HG03159 (cell line): Measurements from ENCODE around the gene CYP2A7.
"Not testable (repeated sequence)": the region's sequence is repeated elsewhere in the genome, so short reads cannot be mapped to it uniquely, and the experiment has no call there.

Experiments used
- ATAC-seq: cut with Tn5 transposase; IDR thresholded peaks from one replicate; pipeline ENCODE4 v1.9.1; 2021; ENCODE audit warnings: mild to moderate bottlenecking, moderate library complexity; ENCODE audit not compliant: unreplicated experiment

Gene CYP2A7

DNA sequence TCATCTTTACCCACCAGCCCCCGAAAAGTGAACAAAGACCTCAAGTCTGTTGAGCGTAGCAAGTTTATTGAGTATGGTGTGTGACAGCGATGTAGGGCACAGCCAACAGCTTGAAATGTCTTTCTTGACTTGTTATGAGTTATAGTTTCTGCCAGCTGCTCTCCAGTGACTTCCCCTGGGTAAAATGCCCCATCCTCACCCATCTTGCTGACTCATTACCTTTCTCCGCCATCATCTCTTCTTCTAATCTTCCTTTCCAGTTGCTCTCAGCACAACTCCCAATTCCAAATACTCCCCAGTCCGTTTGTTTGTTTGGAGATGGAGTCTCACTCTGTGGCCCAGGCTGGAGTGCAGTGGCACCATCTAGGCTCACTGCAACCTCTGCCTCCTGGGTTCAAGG lies 18.5 kb upstream of the CYP2A7 start:
- ATAC-seq = not testable (repeated sequence)

DNA sequence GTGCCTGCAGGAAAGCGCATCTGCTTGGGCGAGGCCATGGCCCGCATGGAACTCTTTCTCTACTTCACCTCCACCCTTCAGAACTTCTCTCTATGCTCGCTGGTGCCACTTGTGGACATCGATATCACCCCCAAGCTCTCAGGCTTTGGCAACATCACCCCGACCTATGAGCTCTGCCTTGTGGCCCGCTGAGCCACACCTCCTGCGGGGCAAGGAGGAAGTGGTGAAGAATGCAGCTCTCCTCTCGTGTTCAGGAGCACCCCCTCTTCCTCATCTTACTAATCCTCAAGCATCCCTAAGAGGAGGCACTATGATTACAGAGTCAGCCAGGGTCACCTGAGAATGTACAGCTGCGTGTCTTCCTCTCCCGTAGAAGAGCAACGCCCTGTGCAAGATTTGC lies 17.9 kb upstream of the CYP2A7 start:
- ATAC-seq = not testable (repeated sequence)

DNA sequence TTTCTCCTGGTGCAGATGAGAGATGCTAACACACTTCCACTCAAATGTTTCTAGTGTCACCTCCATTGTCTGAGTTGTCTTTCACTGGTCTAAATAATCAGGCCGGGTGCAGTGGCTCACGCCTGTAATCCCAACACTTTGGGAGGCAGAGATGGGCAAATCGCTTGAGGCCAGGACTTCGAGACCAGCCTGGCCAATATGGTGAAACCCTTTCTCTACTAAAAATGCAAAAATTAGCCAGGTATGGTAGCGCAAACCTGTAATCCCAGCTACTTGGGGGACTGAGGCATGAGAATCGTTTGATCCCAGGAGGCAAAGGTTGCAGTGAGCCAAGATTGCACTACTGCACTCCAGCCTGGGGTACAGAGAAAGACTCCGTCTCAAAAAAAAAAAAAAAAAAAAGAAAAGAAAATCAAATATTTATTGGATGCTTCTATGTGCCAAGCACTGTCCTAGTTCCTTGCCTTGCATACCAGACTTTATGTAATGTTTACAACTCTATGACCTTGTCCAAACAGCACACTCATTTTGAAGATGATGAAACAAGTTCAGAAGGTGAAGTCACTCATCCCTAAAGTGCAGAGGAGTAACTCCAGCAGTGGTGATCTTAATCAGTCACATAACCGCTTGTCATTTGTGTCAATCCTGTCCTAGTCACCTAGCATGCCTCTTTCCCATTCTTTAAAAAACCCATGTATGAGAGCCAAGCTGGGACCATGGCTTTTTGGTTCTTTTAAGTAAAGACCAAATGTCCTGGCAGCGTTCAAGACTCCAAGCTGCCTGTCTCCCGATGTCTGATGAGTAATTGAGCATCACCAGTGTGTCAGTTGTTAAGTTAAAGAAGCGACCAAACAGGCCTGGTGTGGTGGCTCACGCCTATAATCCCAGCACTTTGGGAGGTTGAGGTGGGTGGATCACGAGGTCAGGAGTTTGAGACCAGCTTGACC lies 15.1 kb upstream of the CYP2A7 start:
- not testable (repeated sequence) for ATAC-seq

DNA sequence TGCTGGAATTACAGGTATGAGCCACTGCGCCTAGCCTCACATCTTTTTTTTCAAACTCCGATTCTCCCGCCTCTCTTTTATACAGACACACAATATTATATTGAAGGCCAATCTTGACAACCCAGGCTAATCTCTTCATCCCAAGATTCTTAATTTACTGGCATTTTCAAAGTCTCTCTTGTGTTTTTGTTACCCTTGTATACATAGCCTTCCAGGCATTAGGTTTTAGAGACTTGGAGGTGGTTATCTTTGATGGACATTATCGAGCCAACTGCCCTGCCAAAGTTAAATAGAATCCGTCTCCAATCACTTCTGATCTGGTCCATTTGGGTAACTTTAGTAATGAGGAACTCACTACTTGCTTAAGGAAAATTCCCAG lies 14.4 kb upstream of the CYP2A7 start:
- ATAC-seq = no peak

DNA sequence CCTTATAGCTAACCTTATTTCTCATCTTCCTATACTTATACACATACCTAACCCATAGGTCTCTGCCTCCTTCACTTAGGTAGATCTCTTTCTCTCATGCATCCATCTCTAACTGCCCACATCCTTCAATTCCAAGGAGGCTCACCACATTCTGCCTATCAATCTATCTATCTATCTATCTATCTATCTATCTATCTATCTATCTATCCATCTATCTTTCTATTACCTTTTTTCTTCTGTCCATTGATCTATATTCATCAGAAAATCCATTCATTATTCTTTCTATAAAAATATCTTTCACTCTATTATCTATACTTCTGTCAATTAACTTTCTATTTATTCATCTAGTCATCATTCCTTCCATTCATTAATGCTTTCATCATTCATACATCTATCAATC lies 11.1 kb upstream of the CYP2A7 start:
- no peak for ATAC-seq

DNA sequence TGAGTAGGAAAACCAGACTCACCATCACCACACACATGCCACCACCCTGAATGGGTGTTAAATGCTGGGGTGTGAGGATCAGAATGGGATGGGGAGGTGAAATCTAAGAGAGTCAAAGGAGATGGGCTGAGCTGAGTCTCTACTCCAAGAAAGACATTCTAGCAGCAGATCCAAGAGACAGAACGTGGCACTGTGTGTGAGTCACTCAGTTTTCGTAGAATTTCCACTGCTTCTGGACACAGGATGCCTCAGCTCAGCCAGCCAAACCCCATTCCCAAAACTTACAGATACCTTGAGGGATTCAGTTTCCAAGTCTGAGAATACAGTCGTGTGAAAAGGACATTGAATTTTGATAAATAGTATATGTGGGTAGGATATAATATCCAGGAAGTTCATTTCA lies 7.3 kb upstream of the CYP2A7 start:
- no peak for ATAC-seq

DNA sequence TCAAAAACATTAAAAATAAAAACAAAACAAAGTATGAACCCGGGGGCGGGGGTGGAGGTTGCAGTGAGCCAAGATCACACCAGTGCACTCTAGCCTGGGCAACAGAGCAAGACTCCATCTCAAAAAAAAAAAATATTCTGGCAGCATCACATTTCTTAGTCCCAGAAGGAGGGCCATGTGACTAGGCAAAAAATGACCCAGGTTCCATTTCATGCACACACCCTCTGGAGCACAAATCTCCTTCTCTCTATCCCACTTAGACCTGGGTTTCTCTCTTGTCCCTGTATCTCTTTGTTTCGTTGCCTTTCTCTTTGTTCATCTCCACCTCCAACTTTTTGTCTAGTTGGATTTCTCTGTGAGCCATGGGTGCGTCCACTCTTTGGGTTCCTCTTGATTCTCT lies 6.2 kb upstream of the CYP2A7 start:
- no peak for ATAC-seq

DNA sequence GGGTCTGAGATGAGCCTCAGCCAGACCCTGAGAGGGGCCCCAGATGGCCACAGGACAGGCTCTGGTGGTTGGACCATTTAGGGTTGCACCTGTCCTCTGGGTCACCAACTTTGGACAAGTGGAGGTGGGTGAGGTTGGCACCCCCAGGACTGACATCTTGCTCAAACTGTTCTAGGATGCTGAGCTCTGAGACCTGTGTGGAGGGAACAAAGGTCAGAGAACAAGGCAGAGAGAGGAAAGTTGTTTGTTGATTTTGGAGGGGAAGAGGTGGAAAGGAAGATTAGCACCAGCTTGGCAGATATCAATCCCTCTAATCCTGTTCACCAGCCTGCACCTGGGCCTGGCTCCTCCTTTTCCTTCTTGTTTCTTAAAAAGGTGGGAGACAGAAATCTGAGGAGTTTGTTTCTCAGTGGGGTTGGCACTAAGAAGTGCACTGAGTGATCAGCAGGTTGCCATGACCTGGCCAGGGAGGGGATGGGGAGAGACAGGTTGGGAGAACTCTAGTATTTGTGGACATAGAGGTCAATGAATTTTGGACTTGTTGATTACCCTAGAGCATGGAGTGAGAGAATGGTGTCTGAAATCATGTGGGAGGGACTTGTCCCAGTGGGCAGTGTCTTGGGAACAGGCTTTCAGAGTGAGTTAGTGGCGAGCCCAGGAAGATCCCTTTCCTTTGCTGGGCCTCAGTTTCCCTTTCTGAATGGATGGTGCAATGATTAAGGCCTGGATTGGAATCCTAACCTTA lies 2.3 kb upstream of the CYP2A7 start:
- not testable (repeated sequence) for ATAC-seq

DNA sequence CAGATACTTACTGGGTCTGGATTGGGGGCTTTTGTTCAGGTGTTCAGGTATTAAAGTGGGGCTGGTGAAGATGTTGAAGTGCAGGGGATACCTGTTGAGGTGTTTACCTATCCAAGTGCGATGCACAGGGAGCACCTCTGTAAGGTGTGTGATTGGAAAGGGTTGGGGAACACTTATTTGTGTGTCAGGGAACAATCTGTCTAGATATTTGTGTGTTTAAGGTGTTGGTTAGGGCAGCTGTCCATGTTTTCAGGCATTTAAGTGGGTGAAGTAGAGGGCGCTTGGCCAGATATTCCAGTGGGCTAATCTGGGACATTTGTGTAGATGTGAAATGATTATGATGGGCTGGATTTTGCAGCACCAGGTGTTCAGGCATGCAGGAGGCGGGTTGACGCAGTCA lies 2.7 kb downstream of the CYP2A7 start:
- not testable (repeated sequence) for ATAC-seq

DNA sequence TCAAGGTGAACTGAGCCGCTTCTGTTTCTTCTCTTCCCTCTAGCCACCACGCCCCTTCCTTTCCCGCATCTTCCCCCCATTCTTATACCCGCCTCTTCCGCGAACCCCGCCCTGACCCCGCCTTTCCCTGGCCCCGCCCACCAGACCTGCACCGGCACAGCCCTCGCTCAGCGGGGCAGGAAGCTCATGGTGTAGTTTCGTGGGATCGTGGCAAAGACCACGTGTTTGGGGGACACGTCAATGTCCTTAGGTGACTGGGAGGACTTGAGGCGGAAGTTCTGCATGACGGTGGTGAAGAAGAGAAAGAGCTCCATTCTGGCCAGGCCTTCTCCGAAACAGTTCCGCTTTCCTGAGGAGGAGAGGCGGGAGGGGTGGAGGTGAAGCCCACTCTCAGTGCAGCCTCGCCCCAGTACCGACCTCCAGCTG lies 6.5 kb downstream of the CYP2A7 start:
- not testable (repeated sequence) for ATAC-seq

DNA sequence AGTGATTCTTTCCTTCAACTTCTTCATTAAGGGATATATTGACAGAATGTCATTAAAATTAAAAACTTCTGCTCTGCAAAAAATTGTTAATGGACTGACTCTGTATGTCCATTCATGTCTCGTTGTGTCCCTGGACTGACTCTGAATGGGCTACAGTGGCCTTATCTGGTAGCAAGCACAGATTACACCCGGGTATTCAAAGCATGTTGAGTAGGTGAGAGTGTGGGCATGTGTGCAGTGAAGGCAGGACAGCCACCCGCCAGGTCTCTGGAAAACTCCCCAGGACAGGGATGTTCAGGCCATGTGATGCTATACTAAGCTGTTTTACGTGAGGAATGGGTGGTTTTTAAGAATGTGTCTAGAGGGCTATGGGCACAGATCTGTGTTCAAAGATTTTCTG lies 7.2 kb downstream of the CYP2A7 start:
- not testable (repeated sequence) for ATAC-seq

DNA sequence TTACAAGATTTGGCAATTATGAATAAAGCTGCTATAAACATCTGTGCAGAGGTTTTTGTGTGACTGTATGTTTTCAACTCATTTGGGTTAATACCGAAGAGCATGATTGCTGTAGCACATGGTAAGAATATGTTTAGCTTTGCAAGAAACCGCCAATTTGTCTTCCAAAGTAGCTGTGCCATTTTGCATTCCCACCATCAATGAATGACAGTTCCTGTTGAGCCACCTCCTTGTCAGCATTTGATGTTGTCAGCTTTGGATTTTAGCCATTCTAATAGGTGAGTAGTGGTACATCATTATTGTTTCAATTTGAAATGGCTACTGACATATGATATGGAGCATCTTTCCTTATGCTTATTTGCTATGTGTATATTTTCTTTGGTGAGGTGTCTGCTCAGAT lies 8.2 kb downstream of the CYP2A7 start:
- not testable (repeated sequence) for ATAC-seq

DNA sequence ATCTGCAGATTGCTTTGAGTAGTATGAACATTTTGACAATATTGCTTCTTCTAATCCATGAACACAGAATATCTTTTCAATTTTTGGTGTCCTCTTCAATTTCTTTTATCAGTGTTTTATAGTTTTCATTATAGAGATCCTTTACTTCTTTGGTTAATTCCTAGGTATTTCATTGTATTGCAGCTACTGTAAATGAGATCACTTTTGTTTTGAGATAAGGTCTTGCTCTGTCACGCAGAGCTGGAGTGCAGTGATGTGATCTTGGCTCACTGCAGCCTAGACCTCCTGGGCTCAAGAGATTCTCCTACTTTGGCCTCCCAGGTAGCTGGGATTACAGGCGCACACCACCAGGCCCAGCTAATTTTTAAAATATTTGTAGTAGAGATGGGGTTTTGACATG lies 9.8 kb downstream of the CYP2A7 start:
- no peak for ATAC-seq

DNA sequence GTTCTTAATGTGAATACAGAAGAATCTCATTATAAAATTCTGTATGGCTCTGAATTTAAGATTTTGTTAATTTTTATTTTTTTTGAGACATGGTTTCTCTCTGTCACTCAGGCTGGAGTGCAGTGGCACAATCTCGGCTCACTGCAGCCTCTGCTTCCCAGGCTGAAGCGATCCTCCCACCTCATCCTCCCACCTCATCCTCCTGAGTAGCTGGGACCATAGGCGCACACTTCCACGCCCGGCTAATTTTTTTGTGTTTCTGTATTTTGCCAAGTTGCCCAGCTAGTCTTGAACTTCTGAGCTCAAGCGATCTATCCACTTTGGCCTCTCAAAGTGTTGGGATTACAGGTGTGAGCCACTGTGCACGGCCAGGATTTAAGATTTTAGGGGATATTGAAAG lies 14.3 kb downstream of the CYP2A7 start:
- ATAC-seq = no peak

DNA sequence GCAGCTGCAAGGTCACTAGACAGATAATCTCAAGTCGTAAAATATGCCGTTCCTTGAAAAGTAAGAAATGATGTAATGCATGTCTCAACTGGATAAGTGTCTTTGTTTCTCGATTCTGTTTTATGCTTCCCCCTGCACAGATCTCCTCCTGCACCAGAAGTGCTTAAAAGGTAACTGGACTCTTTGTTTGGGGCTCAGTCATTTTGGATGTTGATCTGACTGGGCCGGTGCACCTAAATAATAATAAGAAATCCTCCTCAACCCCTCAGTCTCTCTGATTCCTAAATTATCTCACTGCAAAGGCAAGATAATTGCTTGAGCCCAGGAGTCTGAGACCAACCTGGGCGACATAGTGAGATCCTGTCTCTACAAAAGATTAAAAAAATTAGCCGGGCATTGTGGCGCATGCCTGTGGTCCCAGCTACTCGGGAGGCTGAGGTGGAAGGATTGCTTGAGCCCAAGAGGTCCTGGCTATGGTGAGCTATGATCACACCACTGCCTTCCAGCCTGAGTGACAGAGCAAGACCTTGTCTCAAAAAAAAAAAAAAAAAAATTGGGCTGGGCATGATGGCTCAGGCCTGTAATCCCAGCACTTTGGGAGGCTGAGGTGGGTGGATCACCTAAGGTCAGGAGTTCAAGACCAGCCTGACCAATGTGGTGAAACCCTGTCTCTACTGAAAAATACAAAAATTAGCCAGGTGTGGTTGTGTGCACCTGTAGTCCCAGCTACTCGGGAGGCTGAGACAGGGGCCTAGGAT lies 17.1 kb downstream of the CYP2A7 start:
- ATAC-seq = not testable (repeated sequence)

DNA sequence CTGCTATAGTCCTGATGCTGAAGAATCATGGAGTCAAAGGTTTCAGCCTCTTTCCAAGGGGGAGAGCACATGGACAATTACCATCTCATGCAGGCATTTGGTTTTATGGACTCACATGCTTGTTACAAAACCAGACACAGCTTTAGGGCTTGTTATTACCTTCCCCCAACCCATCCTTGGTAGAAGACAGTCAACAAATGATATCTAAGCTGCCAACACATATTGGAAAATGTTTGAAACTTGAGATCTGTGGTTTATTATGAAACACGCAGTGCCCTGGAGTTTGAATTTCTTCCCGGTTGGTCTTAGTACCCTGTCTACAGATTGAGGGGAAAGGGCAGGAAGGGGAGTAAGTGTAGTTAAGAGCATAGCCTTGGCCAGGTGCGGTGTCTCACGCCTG lies 19.2 kb downstream of the CYP2A7 start:
- no peak for ATAC-seq

DNA sequence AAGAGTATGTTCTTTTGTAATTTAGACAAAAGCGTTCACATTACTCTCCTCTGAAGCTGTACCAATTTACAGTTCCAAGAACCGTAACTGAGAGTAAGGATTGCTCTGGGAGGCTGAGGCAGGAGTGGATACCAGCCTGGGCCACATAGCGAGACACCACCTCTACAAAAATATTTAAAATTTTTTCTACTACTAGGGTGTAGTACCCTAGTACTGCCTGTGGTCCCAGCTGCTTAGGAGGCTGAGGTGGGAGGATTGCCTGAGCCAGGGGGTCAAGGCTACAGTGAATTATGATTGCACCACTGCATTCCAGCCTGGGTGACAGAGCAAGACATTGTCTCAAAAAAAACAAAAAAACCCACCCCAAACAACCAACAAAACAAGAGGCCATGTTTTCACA lies 19.7 kb downstream of the CYP2A7 start:
- no peak for ATAC-seq

DNA sequence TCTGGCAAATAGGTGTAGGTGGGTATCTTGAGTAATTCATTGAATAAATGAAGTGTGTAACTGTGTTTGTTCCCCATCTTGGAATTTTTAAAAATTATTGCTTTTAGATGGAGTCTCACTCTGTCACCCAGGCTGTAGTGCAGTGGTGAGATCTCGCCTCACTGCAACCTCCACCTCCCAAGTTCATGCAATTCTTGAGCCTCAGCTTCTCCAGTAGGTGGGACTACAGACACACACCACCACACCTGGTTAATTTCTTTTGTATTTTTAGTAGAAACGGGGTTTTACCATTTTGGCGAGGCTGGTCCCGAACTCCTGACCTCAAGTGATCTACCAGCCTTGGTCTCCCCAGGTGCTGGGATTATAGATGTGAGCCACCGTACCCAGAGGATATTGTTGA lies 23.9 kb downstream of the CYP2A7 start:
- no peak for ATAC-seq

DNA sequence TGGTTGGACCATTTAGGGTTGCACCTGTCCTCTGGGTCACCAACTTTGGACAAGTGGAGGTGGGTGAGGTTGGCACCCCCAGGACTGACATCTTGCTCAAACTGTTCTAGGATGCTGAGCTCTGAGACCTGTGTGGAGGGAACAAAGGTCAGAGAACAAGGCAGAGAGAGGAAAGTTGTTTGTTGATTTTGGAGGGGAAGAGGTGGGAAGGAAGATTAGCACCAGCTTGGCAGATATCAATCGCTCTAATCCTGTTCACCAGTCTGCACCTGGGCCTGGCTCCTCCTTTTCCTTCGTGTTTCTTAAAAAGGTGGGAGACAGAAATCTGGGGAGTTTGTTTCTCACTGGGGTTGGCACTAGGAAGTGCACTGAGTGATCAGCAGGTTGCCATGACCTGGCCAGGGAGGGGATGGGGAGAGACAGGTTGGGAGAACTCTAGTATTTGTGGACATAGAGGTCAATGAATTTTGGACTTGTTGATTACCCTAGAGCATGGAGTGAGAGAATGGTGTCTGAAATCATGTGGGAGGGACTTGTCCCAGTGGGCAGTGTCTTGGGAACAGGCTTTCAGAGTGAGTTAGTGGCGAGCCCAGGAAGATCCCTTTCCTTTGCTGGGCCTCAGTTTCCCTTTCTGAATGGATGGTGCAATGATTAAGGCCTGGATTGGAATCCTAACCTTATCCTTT lies 29.4 kb downstream of the CYP2A7 start:
- ATAC-seq = not testable (repeated sequence)

DNA sequence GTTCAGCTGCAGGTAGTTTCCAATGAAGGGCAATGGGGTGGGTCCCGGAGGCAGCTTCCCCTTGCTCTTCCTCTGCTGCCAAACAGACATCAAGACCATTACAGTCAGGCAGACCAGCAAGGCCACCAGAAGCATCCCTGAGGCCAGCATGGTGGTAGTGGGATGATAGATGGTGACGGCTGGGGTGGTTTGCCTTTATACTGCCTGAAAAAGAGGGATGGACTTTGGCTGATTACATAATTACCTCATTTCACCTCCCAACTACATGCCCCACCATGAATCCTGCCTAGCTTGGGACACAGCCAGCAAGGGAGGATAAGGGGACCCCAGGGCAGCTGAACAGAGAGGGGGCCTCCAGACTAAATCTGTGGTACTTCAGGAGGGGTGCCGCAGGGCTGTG lies 31.8 kb downstream of the CYP2A7 start, which contains the start of gene CYP2A6:
CYP2A6 (minus strand) TSS at position 171 of the 400 bp plus-strand sequence; CDS start at position 150, 21 bp downstream.
- not testable (repeated sequence) for ATAC-seq

DNA sequence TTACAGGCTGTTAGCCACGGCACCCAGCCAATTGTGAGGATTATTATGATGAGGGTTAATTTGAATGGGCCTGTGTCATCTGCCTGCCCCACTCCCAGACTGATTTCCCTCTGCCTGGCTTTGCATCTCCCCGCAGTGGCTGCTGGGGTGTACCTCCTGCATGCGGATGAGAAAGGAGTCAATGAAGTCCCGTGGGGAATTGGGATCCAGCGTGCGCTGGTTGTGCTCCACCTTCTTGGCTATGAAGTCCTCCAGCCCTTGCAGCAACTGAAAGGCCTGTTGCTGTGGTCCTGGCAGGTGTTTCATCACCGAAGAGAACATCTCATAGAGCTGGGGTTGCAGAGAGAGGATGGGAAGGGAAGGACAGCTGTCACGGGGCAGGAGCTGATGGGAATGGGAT lies 35.3 kb downstream of the CYP2A7 start:
- ATAC-seq = not testable (repeated sequence)
